K562 (cell line): ENCODE results near the gene CD34. TPM values are rescaled to one million over a fixed set of nuclear protein-coding genes. Genes with fewer than 3 reads are reported as not detected.

ENCODE experiments used
- E2F6 ChIP-seq, 2 experiments: IDR thresholded peaks; 2 replicates each; pipeline ENCODE4 v1.6.1; 2011; ENCODE audit warnings: borderline replicate concordance in 1 of 2, control low read depth in 1 of 2, low read depth in 1 of 2, low read length in 1 of 2, mild to moderate bottlenecking in 1 of 2, mixed read lengths in 1 of 2, moderate library complexity in 1 of 2; ENCODE audit not compliant: insufficient read depth in 1 of 2, insufficient read length in 1 of 2, poor library complexity in 1 of 2, severe bottlenecking in 1 of 2; ENCODE audit errors: extremely low read depth in 1 of 2
- EGR1 ChIP-seq: fragments of 450-650 bp; conservative IDR thresholded peaks from 2 replicates; pipeline ENCODE4 v1.6.1; 2017; ENCODE audit warnings: mild to moderate bottlenecking
- MAX ChIP-seq: sonication (generic); formaldehyde crosslinking; IDR thresholded peaks from 2 replicates; pipeline ENCODE4 v1.9.0; 2022; ENCODE audit warnings: mild to moderate bottlenecking, missing genetic modification reagents
- NUFIP1 ChIP-seq: fragments of 450-650 bp; IDR thresholded peaks from 2 replicates; pipeline ENCODE4 v1.6.1; 2018; ENCODE audit not compliant: partially characterized antibody
- PATZ1 ChIP-seq: fragments of 250-450 bp; sonication (Bioruptor Pico); IDR thresholded peaks from 2 replicates; pipeline ENCODE4 v1.5.0; 2020; ENCODE audit warnings: mild to moderate bottlenecking, borderline replicate concordance
- SMARCA4 ChIP-seq: fragments of 450-650 bp; IDR thresholded peaks from 2 replicates; pipeline ENCODE4 v1.6.1; 2016
- TRIM28 ChIP-seq: fragments of 450-650 bp; IDR thresholded peaks from 2 replicates; pipeline ENCODE4 v1.6.1; 2017
- USF1 ChIP-seq: sonication (generic); formaldehyde crosslinking; IDR thresholded peaks from 2 replicates; pipeline ENCODE4 v1.9.0; 2022; ENCODE audit warnings: mild to moderate bottlenecking, missing genetic modification reagents
- ZFPM2 ChIP-seq: fragments of 250-450 bp; sonication (Bioruptor Pico); IDR thresholded peaks from 2 replicates; pipeline ENCODE4 v1.5.1; 2022; ENCODE audit warnings: mild to moderate bottlenecking
- polyA plus RNA-seq, 8 experiments: library from polyadenylated mRNA; depleted of rRNA in 4 of 8; stranded (reverse) in 5 of 8; unstranded in 3 of 8; fragments of >200 nt; fragmentation: Nextera tagmentation in 2 of 8; fragmentation: Illumina TruSeq in 1 of 8; extraction: Ambion mirVana in 2 of 8; extraction: Trizol in 1 of 8; gene quantifications; 2 replicates each; pipeline versions ENCODE4 v1.2.1 to v1.2.3, GENCODE V29; 2011 to 2014; ENCODE audit warnings: inconsistent platforms in 1 of 8, missing spikeins in 1 of 8
- total RNA-seq, 7 experiments: library from RNA; depleted of rRNA in 6 of 7; stranded (reverse); fragments of >200 nt in 6 of 7; fragmentation: Illumina TruSeq in 2 of 7; extraction: Trizol in 2 of 7; gene quantifications; 2 replicates each; pipeline versions ENCODE4 v1.2.1 to v1.2.3, GENCODE V29; 2011 to 2021; ENCODE audit warnings: low replicate concordance in 1 of 7
- TF ChIP-seq, protein P1 (sequence below): fragments of 200-800 bp; sonication (Bioruptor generic); IDR thresholded peaks from 2 replicates; pipeline ENCODE4 v1.6.1; 2017; ENCODE audit warnings: missing genetic modification characterization, missing compliant biosample characterization
- TF ChIP-seq, protein P2 (sequence below), 2 experiments: fragments of 450-650 bp in 1 of 2; sonication (generic) in 1 of 2; formaldehyde crosslinking in 1 of 2; IDR thresholded peaks; 2 replicates each; pipeline versions ENCODE4 v1.7.1 to v1.9.0; 2016 to 2022; ENCODE audit warnings: inconsistent platforms in 1 of 2, mild to moderate bottlenecking in 1 of 2, missing genetic modification reagents in 1 of 2

The CD34 gene
- total and polyA plus RNA-seq, 9 of the 15 experiments (the other 6 are each of a cell fraction or from before 2014, with no cell fraction given) = not detected

DNA sequence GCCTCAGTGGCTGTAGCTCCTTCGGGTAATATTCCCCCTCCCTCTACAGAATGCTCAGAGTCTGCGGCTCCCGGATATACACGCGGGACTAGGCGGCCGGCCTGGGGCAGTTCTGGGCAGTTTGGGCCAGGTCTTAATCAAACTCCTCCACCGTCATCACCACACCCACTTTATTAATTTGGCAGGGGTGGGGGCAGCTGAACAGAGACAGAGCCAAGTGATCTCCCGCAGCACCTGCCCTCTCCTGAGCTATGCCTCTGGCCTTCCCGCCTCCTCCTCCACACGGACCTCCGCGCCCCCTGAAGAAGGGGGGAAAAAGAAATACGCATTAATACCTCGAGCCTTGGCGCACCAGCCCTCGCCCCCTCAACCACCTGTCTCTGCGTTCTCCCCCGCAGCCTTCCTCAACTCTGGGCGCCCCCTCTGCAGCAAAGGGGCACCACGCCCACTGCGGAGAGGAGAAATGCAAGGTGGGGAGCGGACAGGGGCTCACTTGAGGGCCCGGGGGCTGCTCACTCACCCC lies 42.6 kb downstream of the CD34 start (continued):
- TF ChIP-seq, protein P1, sequence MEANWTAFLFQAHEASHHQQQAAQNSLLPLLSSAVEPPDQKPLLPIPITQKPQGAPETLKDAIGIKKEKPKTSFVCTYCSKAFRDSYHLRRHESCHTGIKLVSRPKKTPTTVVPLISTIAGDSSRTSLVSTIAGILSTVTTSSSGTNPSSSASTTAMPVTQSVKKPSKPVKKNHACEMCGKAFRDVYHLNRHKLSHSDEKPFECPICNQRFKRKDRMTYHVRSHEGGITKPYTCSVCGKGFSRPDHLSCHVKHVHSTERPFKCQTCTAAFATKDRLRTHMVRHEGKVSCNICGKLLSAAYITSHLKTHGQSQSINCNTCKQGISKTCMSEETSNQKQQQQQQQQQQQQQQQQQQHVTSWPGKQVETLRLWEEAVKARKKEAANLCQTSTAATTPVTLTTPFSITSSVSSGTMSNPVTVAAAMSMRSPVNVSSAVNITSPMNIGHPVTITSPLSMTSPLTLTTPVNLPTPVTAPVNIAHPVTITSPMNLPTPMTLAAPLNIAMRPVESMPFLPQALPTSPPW (CRISPR knock-in tag) = 0 out of 2 replicates have a peak, but pooled peaks have one; percentile 1
- TF ChIP-seq E2F6 (IDR thresholded peaks at IDR 0.05; ENCODE audit: borderline replicate concordance in 1 of 2, extremely low read depth in 1 of 2, insufficient read depth in 1 of 2, insufficient read length in 1 of 2, low read depth in 1 of 2, low read length in 1 of 2, poor library complexity in 1 of 2, severe bottlenecking in 1 of 2) (peak in 1 of 2 experiments; percentile 65), TRIM28 (no peak), MAX (CRISPR knock-in tag) (0 out of 2 replicates have a peak, but pooled peaks have one; percentile 40), PATZ1 (CRISPR knock-in tag) (no peak), SMARCA4 (0 out of 2 replicates have a peak, but pooled peaks have one; percentile 17), NUFIP1 (no peak), USF1 (CRISPR knock-in tag) (0 out of 2 replicates have a peak, but pooled peaks have one; percentile 10), ZFPM2 (CRISPR knock-in tag) (no peak), EGR1 (peak; percentile 47)
- TF ChIP-seq, protein P2, sequence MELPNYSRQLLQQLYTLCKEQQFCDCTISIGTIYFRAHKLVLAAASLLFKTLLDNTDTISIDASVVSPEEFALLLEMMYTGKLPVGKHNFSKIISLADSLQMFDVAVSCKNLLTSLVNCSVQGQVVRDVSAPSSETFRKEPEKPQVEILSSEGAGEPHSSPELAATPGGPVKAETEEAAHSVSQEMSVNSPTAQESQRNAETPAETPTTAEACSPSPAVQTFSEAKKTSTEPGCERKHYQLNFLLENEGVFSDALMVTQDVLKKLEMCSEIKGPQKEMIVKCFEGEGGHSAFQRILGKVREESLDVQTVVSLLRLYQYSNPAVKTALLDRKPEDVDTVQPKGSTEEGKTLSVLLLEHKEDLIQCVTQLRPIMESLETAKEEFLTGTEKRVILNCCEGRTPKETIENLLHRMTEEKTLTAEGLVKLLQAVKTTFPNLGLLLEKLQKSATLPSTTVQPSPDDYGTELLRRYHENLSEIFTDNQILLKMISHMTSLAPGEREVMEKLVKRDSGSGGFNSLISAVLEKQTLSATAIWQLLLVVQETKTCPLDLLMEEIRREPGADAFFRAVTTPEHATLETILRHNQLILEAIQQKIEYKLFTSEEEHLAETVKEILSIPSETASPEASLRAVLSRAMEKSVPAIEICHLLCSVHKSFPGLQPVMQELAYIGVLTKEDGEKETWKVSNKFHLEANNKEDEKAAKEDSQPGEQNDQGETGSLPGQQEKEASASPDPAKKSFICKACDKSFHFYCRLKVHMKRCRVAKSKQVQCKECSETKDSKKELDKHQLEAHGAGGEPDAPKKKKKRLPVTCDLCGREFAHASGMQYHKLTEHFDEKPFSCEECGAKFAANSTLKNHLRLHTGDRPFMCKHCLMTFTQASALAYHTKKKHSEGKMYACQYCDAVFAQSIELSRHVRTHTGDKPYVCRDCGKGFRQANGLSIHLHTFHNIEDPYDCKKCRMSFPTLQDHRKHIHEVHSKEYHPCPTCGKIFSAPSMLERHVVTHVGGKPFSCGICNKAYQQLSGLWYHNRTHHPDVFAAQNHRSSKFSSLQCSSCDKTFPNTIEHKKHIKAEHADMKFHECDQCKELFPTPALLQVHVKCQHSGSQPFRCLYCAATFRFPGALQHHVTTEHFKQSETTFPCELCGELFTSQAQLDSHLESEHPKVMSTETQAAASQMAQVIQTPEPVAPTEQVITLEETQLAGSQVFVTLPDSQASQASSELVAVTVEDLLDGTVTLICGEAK (IDR thresholded peaks at IDR 0.05) = 0 out of 2 replicates have a peak, but pooled peaks have one; percentile 56
- TF ChIP-seq, protein P2 (CRISPR knock-in tag; IDR thresholded peaks at IDR 0.05) = no peak
